ENCODE data around the gene SRGAP1. TPM values are rescaled to one million over a fixed set of nuclear protein-coding genes. Genes with fewer than 3 reads are reported as not detected.

The SRGAP1 gene
- total and polyA plus RNA-seq, 4 donors, result 1.8 to 12.4 (median 6.2) TPM

- DNase-seq, result no peak
- Histone ChIP-seq H3K9me3 (ENCODE audit: control insufficient read depth in 4 of 4, insufficient read depth in 3 of 4, low read length in 3 of 4) (no peaks in the 10 kb centered on the region), H3K36me3 (ENCODE audit: control insufficient read depth in 4 of 4, insufficient read depth in 4 of 4, low read length in 4 of 4) (no peaks in the 10 kb centered on the region), H3K9ac (ENCODE audit: insufficient read depth in 1 of 2, low read length in 2 of 2) (no peak overlapping the region), H3K4me1 (ENCODE audit: control insufficient read depth in 5 of 5, insufficient read depth in 5 of 5, low read length in 5 of 5) (peaks cover 0 to 5% (median 4%) of the 10 kb centered on the region in 5 donors), H3K4me3 (no peak overlapping the region), H3K27me3 (ENCODE audit: control insufficient read depth in 3 of 3, insufficient read depth in 3 of 3, low read length in 2 of 3) (no peaks in the 10 kb centered on the region), H3K27ac (ENCODE audit: low read depth in 1 of 2, low read length in 1 of 2) (no peak overlapping the region)
- no peak for ATAC-seq (ENCODE audit: insufficient read depth, low FRiP score)
- no peak for TF ChIP-seq CTCF (IDR thresholded peaks at IDR 0.05; ENCODE audit: control extremely low read depth, extremely low read depth)
- WGBS, 2 donors, result 79 to 94% methylated on average over 4 of the region's 4 CpGs
Observed at GRCh38 chr12:63980211-63980610, 135.7 kb downstream of the SRGAP1 start.

GRCh38 chr12:63981343-63981742 is 136.8 kb downstream of the SRGAP1 start:
- ATAC-seq (ENCODE audit: insufficient read depth, low FRiP score), result no peak
- Histone ChIP-seq H3K9ac (ENCODE audit: insufficient read depth in 1 of 2, low read length in 2 of 2) (no peak overlapping the region), H3K27me3 (ENCODE audit: control insufficient read depth in 3 of 3, insufficient read depth in 3 of 3, low read length in 2 of 3) (no peaks in the 10 kb centered on the region), H3K36me3 (ENCODE audit: control insufficient read depth in 4 of 4, insufficient read depth in 4 of 4, low read length in 4 of 4) (peaks cover 0 to 3% (median under 1%) of the 10 kb centered on the region in 4 donors), H3K27ac (ENCODE audit: low read depth in 1 of 2, low read length in 1 of 2) (no peak overlapping the region), H3K4me1 (ENCODE audit: control insufficient read depth in 5 of 5, insufficient read depth in 5 of 5, low read length in 5 of 5) (peaks cover 0 to 5% (median 4%) of the 10 kb centered on the region in 5 donors), H3K9me3 (ENCODE audit: control insufficient read depth in 4 of 4, insufficient read depth in 3 of 4, low read length in 3 of 4) (no peaks in the 10 kb centered on the region), H3K4me3 (no peak overlapping the region)
- no peak for TF ChIP-seq CTCF (IDR thresholded peaks at IDR 0.05; ENCODE audit: control extremely low read depth, extremely low read depth)
- 79 to 84% methylated on average over 2 of the region's 2 CpGs for WGBS, 2 donors
- DNase-seq, result no peak

- no peak overlapping the region for H3K4me3 ChIP-seq
- TF ChIP-seq CTCF (IDR thresholded peaks at IDR 0.05; ENCODE audit: control extremely low read depth, extremely low read depth), result no peak
- no peak for ATAC-seq (ENCODE audit: insufficient read depth, low FRiP score)
- peaks cover 0 to 5% (median 3%) of the 10 kb centered on the region in 5 donors for H3K4me1 ChIP-seq (ENCODE audit: control insufficient read depth in 5 of 5, insufficient read depth in 5 of 5, low read length in 5 of 5)
- peaks cover 0 to 3% (median under 1%) of the 10 kb centered on the region in 4 donors for H3K36me3 ChIP-seq (ENCODE audit: control insufficient read depth in 4 of 4, insufficient read depth in 4 of 4, low read length in 4 of 4)
- no peak overlapping the region for H3K27ac ChIP-seq (ENCODE audit: low read depth in 1 of 2, low read length in 1 of 2)
- DNase-seq, result no peak
- H3K9me3 ChIP-seq (ENCODE audit: control insufficient read depth in 4 of 4, insufficient read depth in 3 of 4, low read length in 3 of 4), result no peaks in the 10 kb centered on the region
- 81% methylated on average over 4 of the region's 4 CpGs for WGBS, 2 donors
- no peak overlapping the region for H3K9ac ChIP-seq (ENCODE audit: insufficient read depth in 1 of 2, low read length in 2 of 2)
- no peaks in the 10 kb centered on the region for H3K27me3 ChIP-seq (ENCODE audit: control insufficient read depth in 3 of 3, insufficient read depth in 3 of 3, low read length in 2 of 3)
Observed at GRCh38 chr12:63982604-63983295, 138.2 kb downstream of the SRGAP1 start.

GRCh38 chr12:63985456-63985855 is 141.0 kb downstream of the SRGAP1 start:
- no peak for TF ChIP-seq CTCF (IDR thresholded peaks at IDR 0.05; ENCODE audit: control extremely low read depth, extremely low read depth)
- H3K4me1 ChIP-seq (ENCODE audit: control insufficient read depth in 5 of 5, insufficient read depth in 5 of 5, low read length in 5 of 5), result peaks cover 0 to 16% (median 5%) of the 10 kb centered on the region in 5 donors
- ATAC-seq (ENCODE audit: insufficient read depth, low FRiP score), result no peak

More at GRCh38 chr12:63985456-63985855, 141.0 kb downstream of the SRGAP1 start:
- Histone ChIP-seq H3K36me3 (ENCODE audit: control insufficient read depth in 4 of 4, insufficient read depth in 4 of 4, low read length in 4 of 4) (peaks cover 0 to 3% (median under 1%) of the 10 kb centered on the region in 4 donors), H3K9ac (ENCODE audit: insufficient read depth in 1 of 2, low read length in 2 of 2) (no peak overlapping the region), H3K4me3 (no peak overlapping the region), H3K9me3 (ENCODE audit: control insufficient read depth in 4 of 4, insufficient read depth in 3 of 4, low read length in 3 of 4) (no peaks in the 10 kb centered on the region), H3K27ac (ENCODE audit: low read depth in 1 of 2, low read length in 1 of 2) (no peak overlapping the region), H3K27me3 (ENCODE audit: control insufficient read depth in 3 of 3, insufficient read depth in 3 of 3, low read length in 2 of 3) (no peaks in the 10 kb centered on the region)
- no peak for DNase-seq

Data from lung (tissue), 12 donors.